Renal cortical epithelial cell (primary cell): ENCODE results near the gene IFIT2. TPM values are rescaled to one million over a fixed set of nuclear protein-coding genes. Genes with fewer than 3 reads are reported as not detected.
A peak's percentile ranks its signal among the peaks of the same experiment; 100 is the strongest.
"Not testable (repeated sequence)": the region's sequence is repeated elsewhere in the genome, so short reads cannot be mapped to it uniquely, and the experiment has no call there.

Experiments used
- DNase-seq: peaks from one replicate; pipeline ENCODE4 v3.0.0-alpha.2; 2011; ENCODE audit warnings: low read depth
- total RNA-seq: library from RNA; depleted of rRNA; stranded (reverse); fragments of >200 nt; gene quantifications from 2 replicates; pipeline ENCODE4 v1.2.3, GENCODE V29; 2014

IFIT2 gene
- total RNA-seq = 7.2 and 20.7 TPM in 2 replicates

GRCh38 chr10:89301721-89302445 is at the start of gene IFIT2:
Gene IFIT2 (plus strand): TSS chr10:89302046. CDS start chr10:89302124, 78 bp downstream.
- peak; percentile 88 for DNase-seq

GRCh38 chr10:89252225-89252585 is 49.6 kb upstream of the IFIT2 start:
- no peak for DNase-seq

GRCh38 chr10:89255091-89255579 is 46.7 kb upstream of the IFIT2 start:
- not testable (repeated sequence) for DNase-seq

- no peak for DNase-seq
Observed at GRCh38 chr10:89255793-89256192, 46.1 kb upstream of the IFIT2 start.

- no peak for DNase-seq
Observed at GRCh38 chr10:89256340-89256739, 45.5 kb upstream of the IFIT2 start.

- no peak for DNase-seq
Observed at GRCh38 chr10:89256962-89257361, 44.9 kb upstream of the IFIT2 start.

- DNase-seq = no peak
Observed at GRCh38 chr10:89257581-89257980, 44.3 kb upstream of the IFIT2 start.

GRCh38 chr10:89258881-89259280 is 43.0 kb upstream of the IFIT2 start:
- no peak for DNase-seq

GRCh38 chr10:89262086-89263051 is 39.5 kb upstream of the IFIT2 start:
- peak; percentile 39 for DNase-seq

- DNase-seq = no peak
Observed at GRCh38 chr10:89263091-89263490, 38.8 kb upstream of the IFIT2 start.

GRCh38 chr10:89263531-89263930 is 38.3 kb upstream of the IFIT2 start:
- no peak for DNase-seq

- DNase-seq = no peak
Observed at GRCh38 chr10:89266721-89267453, 35.0 kb upstream of the IFIT2 start.

- peak; percentile 75 for DNase-seq
Observed at GRCh38 chr10:89269433-89270152, 32.3 kb upstream of the IFIT2 start.

- no peak for DNase-seq
Observed at GRCh38 chr10:89270153-89270483, 31.7 kb upstream of the IFIT2 start.

- no peak for DNase-seq
Observed at GRCh38 chr10:89271532-89271931, 30.3 kb upstream of the IFIT2 start.

- no peak for DNase-seq
Observed at GRCh38 chr10:89273680-89274079, 28.2 kb upstream of the IFIT2 start.

GRCh38 chr10:89274928-89275327 is 26.9 kb upstream of the IFIT2 start:
- peak; percentile 93 for DNase-seq

- DNase-seq = no peak
Observed at GRCh38 chr10:89275383-89275782, 26.5 kb upstream of the IFIT2 start.

- peak; percentile 100 for DNase-seq
Observed at GRCh38 chr10:89278034-89278535, 23.8 kb upstream of the IFIT2 start.

- no peak for DNase-seq
Observed at GRCh38 chr10:89278900-89279392, 22.9 kb upstream of the IFIT2 start.

GRCh38 chr10:89279421-89279869 is 22.4 kb upstream of the IFIT2 start:
- peak; percentile 87 for DNase-seq
